Osteoblast (primary cell): Measurements from ENCODE around the gene DISP1. TPM values are rescaled to one million over a fixed set of nuclear protein-coding genes. Genes with fewer than 3 reads are reported as not detected.
A peak's percentile ranks its signal among the peaks of the same experiment; 100 is the strongest.

Experiments used
- DNase-seq: peaks from one replicate; pipeline ENCODE4 v3.0.0; 2011; ENCODE audit warnings: low spot score, mixed read lengths; ENCODE audit not compliant: insufficient read length; ENCODE audit errors: missing footprints
- H2AFZ ChIP-seq: 2 replicates; pipeline ENCODE4 v1.6.0; 2011; ENCODE audit warnings: mild to moderate bottlenecking, low read length
- H3K27ac ChIP-seq: 2 replicates; pipeline ENCODE4 v1.5.1; 2011; ENCODE audit warnings: mild to moderate bottlenecking, low read depth, low read length, moderate library complexity
- H3K27me3 ChIP-seq: 2 replicates; pipeline ENCODE4 v1.6.0; 2012; ENCODE audit warnings: mild to moderate bottlenecking, control low read depth, inconsistent platforms, low read length, moderate library complexity; ENCODE audit not compliant: insufficient read depth
- H3K36me3 ChIP-seq: 2 replicates; pipeline ENCODE4 v1.5.1; 2011; ENCODE audit warnings: mild to moderate bottlenecking, low read length, control low read depth, moderate library complexity; ENCODE audit not compliant: insufficient read depth
- H3K4me1 ChIP-seq: 2 replicates; pipeline ENCODE4 v1.5.1; 2011; ENCODE audit warnings: mild to moderate bottlenecking, low read length, control low read depth, moderate library complexity; ENCODE audit not compliant: insufficient read depth
- H3K4me2 ChIP-seq: 2 replicates; pipeline ENCODE4 v1.6.0; 2011; ENCODE audit warnings: mild to moderate bottlenecking, low read length; ENCODE audit not compliant: insufficient read depth
- H3K4me3 ChIP-seq: fragments of 200-600 bp; sonication (generic); 3 replicates; pipeline ENCODE4 v1.5.1; 2012; ENCODE audit warnings: mild to moderate bottlenecking, low read length, inconsistent platforms; ENCODE audit not compliant: insufficient read depth
- H3K79me2 ChIP-seq: 2 replicates; pipeline ENCODE4 v1.6.0; 2012; ENCODE audit warnings: mild to moderate bottlenecking, low read length, control low read depth, inconsistent platforms; ENCODE audit not compliant: insufficient read depth
- H3K9me3 ChIP-seq: 2 replicates; pipeline ENCODE4 v1.5.1; 2011; ENCODE audit warnings: low read depth, low read length, control low read depth
- H4K20me1 ChIP-seq: 2 replicates; pipeline ENCODE4 v1.6.0; 2012; ENCODE audit warnings: mild to moderate bottlenecking, low read length, control low read depth; ENCODE audit not compliant: insufficient read depth
- total RNA-seq: library from RNA; depleted of rRNA; stranded (reverse); fragments of >200 nt; gene quantifications from 2 replicates; pipeline ENCODE4 v1.2.3, GENCODE V29; 2012
- TF ChIP-seq, protein P1 (sequence below): IDR thresholded peaks from 2 replicates; pipeline ENCODE4 v1.5.1; 2011; ENCODE audit warnings: mild to moderate bottlenecking, low read depth, low read length, moderate library complexity; ENCODE audit errors: extremely low read depth

The DISP1 gene
- total RNA-seq, 1 donor = 4.3 TPM

DNA sequence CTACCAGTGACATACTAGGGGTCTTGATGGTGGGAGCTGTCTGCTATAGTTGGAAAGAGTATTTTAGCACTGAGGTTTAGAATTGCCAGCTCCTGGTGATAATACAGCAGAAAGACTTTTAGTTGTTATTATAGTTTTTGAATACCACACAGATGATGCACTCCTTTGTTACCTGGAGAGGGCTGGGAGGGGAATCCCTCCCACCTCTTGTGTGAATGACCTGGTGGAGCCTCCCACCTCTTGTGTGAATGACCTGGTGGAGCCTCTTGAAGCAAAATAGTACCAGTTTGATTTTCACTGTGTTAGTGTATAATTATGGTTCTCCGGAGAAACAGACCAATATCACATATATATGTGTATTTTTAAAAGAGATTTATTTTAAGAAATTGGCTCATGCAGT lies 3.3 kb downstream of the DISP1 start:
- peak overlapping the region; percentile 16 for H3K27ac ChIP-seq
- no peaks in the 10 kb centered on the region for H3K36me3 ChIP-seq
- peaks cover 41% of the 10 kb centered on the region for H3K4me1 ChIP-seq
- H3K27me3 ChIP-seq = no peaks in the 10 kb centered on the region
- H3K4me3 ChIP-seq = no peak overlapping the region
- DNase-seq = no peak
- H2AFZ ChIP-seq = no peak overlapping the region
- peaks cover 65% of the 10 kb centered on the region for H3K79me2 ChIP-seq
- peak overlapping the region; percentile 7 for H3K4me2 ChIP-seq
- H4K20me1 ChIP-seq = peaks cover 6% of the 10 kb centered on the region
- TF ChIP-seq, protein P1, sequence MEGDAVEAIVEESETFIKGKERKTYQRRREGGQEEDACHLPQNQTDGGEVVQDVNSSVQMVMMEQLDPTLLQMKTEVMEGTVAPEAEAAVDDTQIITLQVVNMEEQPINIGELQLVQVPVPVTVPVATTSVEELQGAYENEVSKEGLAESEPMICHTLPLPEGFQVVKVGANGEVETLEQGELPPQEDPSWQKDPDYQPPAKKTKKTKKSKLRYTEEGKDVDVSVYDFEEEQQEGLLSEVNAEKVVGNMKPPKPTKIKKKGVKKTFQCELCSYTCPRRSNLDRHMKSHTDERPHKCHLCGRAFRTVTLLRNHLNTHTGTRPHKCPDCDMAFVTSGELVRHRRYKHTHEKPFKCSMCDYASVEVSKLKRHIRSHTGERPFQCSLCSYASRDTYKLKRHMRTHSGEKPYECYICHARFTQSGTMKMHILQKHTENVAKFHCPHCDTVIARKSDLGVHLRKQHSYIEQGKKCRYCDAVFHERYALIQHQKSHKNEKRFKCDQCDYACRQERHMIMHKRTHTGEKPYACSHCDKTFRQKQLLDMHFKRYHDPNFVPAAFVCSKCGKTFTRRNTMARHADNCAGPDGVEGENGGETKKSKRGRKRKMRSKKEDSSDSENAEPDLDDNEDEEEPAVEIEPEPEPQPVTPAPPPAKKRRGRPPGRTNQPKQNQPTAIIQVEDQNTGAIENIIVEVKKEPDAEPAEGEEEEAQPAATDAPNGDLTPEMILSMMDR = no peak
- H3K9me3 ChIP-seq = no peaks in the 10 kb centered on the region

- H3K4me1 ChIP-seq = peaks cover 29% of the 10 kb centered on the region
- H3K79me2 ChIP-seq = peaks cover 73% of the 10 kb centered on the region
Observed at GRCh38 chr1:222820171-222820712, 5.4 kb downstream of the DISP1 start.

GRCh38 chr1:222821239-222821638 lies 6.4 kb downstream of the DISP1 start:
- no peak overlapping the region for H3K4me2 ChIP-seq
- H2AFZ ChIP-seq = no peak overlapping the region
- TF ChIP-seq, protein P1 = no peak
- H3K36me3 ChIP-seq = no peaks in the 10 kb centered on the region
- no peaks in the 10 kb centered on the region for H3K9me3 ChIP-seq
- peaks cover 6% of the 10 kb centered on the region for H4K20me1 ChIP-seq
- peaks cover 25% of the 10 kb centered on the region for H3K4me1 ChIP-seq
- H3K4me3 ChIP-seq = no peak overlapping the region
- no peak for DNase-seq
- H3K27me3 ChIP-seq = no peaks in the 10 kb centered on the region
- no peak overlapping the region for H3K27ac ChIP-seq
- peaks cover 69% of the 10 kb centered on the region for H3K79me2 ChIP-seq

More at GRCh38 chr1:222820171-222820712, 5.4 kb downstream of the DISP1 start:
- DNase-seq = no peak
- Histone ChIP-seq H3K4me3 (no peak overlapping the region), H3K9me3 (no peaks in the 10 kb centered on the region), H2AFZ (no peak overlapping the region), H3K27me3 (no peaks in the 10 kb centered on the region), H3K36me3 (no peaks in the 10 kb centered on the region), H3K27ac (no peak overlapping the region), H4K20me1 (peaks cover 6% of the 10 kb centered on the region), H3K4me2 (no peak overlapping the region)
- TF ChIP-seq, protein P1 = no peak

GRCh38 chr1:222823695-222824094 lies 8.9 kb downstream of the DISP1 start:
- Histone ChIP-seq H3K4me2 (no peak overlapping the region), H3K27me3 (no peaks in the 10 kb centered on the region), H3K9me3 (no peaks in the 10 kb centered on the region), H3K4me3 (no peak overlapping the region), H3K79me2 (peaks cover 53% of the 10 kb centered on the region), H3K36me3 (no peaks in the 10 kb centered on the region), H3K27ac (no peak overlapping the region), H3K4me1 (peaks cover 7% of the 10 kb centered on the region), H4K20me1 (peaks cover 6% of the 10 kb centered on the region), H2AFZ (no peak overlapping the region)
- DNase-seq = no peak
- TF ChIP-seq, protein P1 = no peak
